Head of caudate nucleus (tissue), 42 donors: Measurements from ENCODE around the gene TERT.
A peak's percentile ranks its signal among the peaks of the same experiment; 100 is the strongest.

Experiments used
- DNase-seq, 42 donors: peaks; one replicate each; pipeline versions ENCODE4 v3.0.0 to v3.0.0-alpha.2; 2020 to 2021; ENCODE audit warnings: mixed read lengths in 7 of 42
- intact Hi-C: fragments of 100-400 bp; cut with DNase I; formaldehyde crosslinking; loops from one replicate; pipeline ENCODE4 v1.15.0; 2022

Gene TERT

GRCh38 chr5:1253456-1254105 is 41.3 kb downstream of the TERT start:
- intact Hi-C loops = no loop called here
- no peak for DNase-seq

- intact Hi-C loops = no loop called here
- DNase-seq = no peak
Observed at GRCh38 chr5:1252681-1253080, 42.2 kb downstream of the TERT start.

- intact Hi-C loops = no loop called here
Observed at GRCh38 chr5:1251678-1252580, 42.9 kb downstream of the TERT start.

GRCh38 chr5:1249366-1250280 is 45.2 kb downstream of the TERT start:
- DNase-seq = no peak
- intact Hi-C loops = no loop called here

More at GRCh38 chr5:1251678-1252580, 42.9 kb downstream of the TERT start:
- DNase-seq = no peak

GRCh38 chr5:1247811-1248210 is 47.1 kb downstream of the TERT start:
- intact Hi-C loops = no loop called here
- DNase-seq = peak in 1 of 42 donors; percentile 7

- intact Hi-C loops = no loop called here
- DNase-seq = peak in 18 of 42 donors; percentile 15 to 63 (median 23)
Observed at GRCh38 chr5:1246711-1247431, 48.0 kb downstream of the TERT start.

- intact Hi-C loops = no loop called here
- peak in 10 of 42 donors; percentile 4 to 45 (median 20) for DNase-seq
Observed at GRCh38 chr5:1245905-1246576, 48.8 kb downstream of the TERT start.

GRCh38 chr5:1244976-1245375 is 49.9 kb downstream of the TERT start:
- intact Hi-C loops = no loop called here
- DNase-seq = peak in 14 of 42 donors; percentile 7 to 55 (median 28)

- no peak for DNase-seq
- intact Hi-C loops = no loop called here
Observed at GRCh38 chr5:1244255-1244654, 50.6 kb downstream of the TERT start.

- no peak for DNase-seq
- intact Hi-C loops = no loop called here
Observed at GRCh38 chr5:1243487-1244130, 51.3 kb downstream of the TERT start.

GRCh38 chr5:1242733-1243486 is 52.0 kb downstream of the TERT start:
- intact Hi-C loops = no loop called here
- DNase-seq = no peak

- DNase-seq = no peak
- intact Hi-C loops = no loop called here
Observed at GRCh38 chr5:1241509-1242080, 53.3 kb downstream of the TERT start.

- intact Hi-C loops = no loop called here
- DNase-seq = no peak
Observed at GRCh38 chr5:1240496-1241260, 54.2 kb downstream of the TERT start.

- no peak for DNase-seq
- intact Hi-C loops = no loop called here
Observed at GRCh38 chr5:1239505-1240251, 55.2 kb downstream of the TERT start.

- intact Hi-C loops = no loop called here
- no peak for DNase-seq
Observed at GRCh38 chr5:1235838-1236237, 59.0 kb downstream of the TERT start.
